GM19452 (cell line): ENCODE results near the gene C1QTNF9.
"Not testable (repeated sequence)": the region's sequence is repeated elsewhere in the genome, so short reads cannot be mapped to it uniquely, and the experiment has no call there.

ENCODE experiments used
- ATAC-seq: cut with Tn5 transposase; IDR thresholded peaks from one replicate; pipeline ENCODE4 v1.9.1; 2021; ENCODE audit not compliant: unreplicated experiment

Gene C1QTNF9

GRCh38 chr13:24319641-24320040 is 10.3 kb downstream of the C1QTNF9 start:
- not testable (repeated sequence) for ATAC-seq

- not testable (repeated sequence) for ATAC-seq
Measured at GRCh38 chr13:24321416-24321815, 12.0 kb downstream of the C1QTNF9 start.

GRCh38 chr13:24322470-24322869 is 13.1 kb downstream of the C1QTNF9 start:
- ATAC-seq, result not testable (repeated sequence)

- ATAC-seq, result no peak
Measured at GRCh38 chr13:24323036-24323738, 13.8 kb downstream of the C1QTNF9 start.

GRCh38 chr13:24323739-24324075 is 14.3 kb downstream of the C1QTNF9 start:
- no peak for ATAC-seq

GRCh38 chr13:24327598-24327997 is 18.2 kb downstream of the C1QTNF9 start:
- not testable (repeated sequence) for ATAC-seq

- ATAC-seq, result no peak
Measured at GRCh38 chr13:24328145-24328544, 18.8 kb downstream of the C1QTNF9 start.

- no peak for ATAC-seq
Measured at GRCh38 chr13:24338721-24339120, 29.3 kb downstream of the C1QTNF9 start.

- ATAC-seq, result no peak
Measured at GRCh38 chr13:24339937-24340607, 30.7 kb downstream of the C1QTNF9 start.

- no peak for ATAC-seq
Measured at GRCh38 chr13:24340608-24340955, 31.2 kb downstream of the C1QTNF9 start.

- no peak for ATAC-seq
Measured at GRCh38 chr13:24341439-24341838, 32.1 kb downstream of the C1QTNF9 start.

GRCh38 chr13:24348385-24348784 is 39.0 kb downstream of the C1QTNF9 start:
- no peak for ATAC-seq

GRCh38 chr13:24348797-24349515 is 39.6 kb downstream of the C1QTNF9 start:
- ATAC-seq, result no peak

GRCh38 chr13:24349778-24350664 is 40.6 kb downstream of the C1QTNF9 start:
- not testable (repeated sequence) for ATAC-seq

GRCh38 chr13:24351423-24351822 is 42.0 kb downstream of the C1QTNF9 start:
- ATAC-seq, result no peak

- ATAC-seq, result no peak
Measured at GRCh38 chr13:24353736-24354135, 44.4 kb downstream of the C1QTNF9 start.

- no peak for ATAC-seq
Measured at GRCh38 chr13:24355103-24355502, 45.7 kb downstream of the C1QTNF9 start.

- ATAC-seq, result no peak
Measured at GRCh38 chr13:24356270-24356669, 46.9 kb downstream of the C1QTNF9 start.

GRCh38 chr13:24356837-24357236 is 47.5 kb downstream of the C1QTNF9 start:
- no peak for ATAC-seq

- ATAC-seq, result no peak
Measured at GRCh38 chr13:24357756-24358155, 48.4 kb downstream of the C1QTNF9 start.

- ATAC-seq, result not testable (repeated sequence)
Measured at GRCh38 chr13:24358836-24359235, 49.5 kb downstream of the C1QTNF9 start.
